GM10266 (cell line): ENCODE results near the gene HTR3A.
"Not testable (repeated sequence)": the region's sequence is repeated elsewhere in the genome, so short reads cannot be mapped to it uniquely, and the experiment has no call there.

Experiments
- DNase-seq: peaks from one replicate; pipeline ENCODE4 v3.0.0; 2012; ENCODE audit errors: extremely low spot score
- CTCF ChIP-seq: IDR thresholded peaks from 2 replicates; pipeline ENCODE4 v1.5.1; 2012; ENCODE audit warnings: mild to moderate bottlenecking, low read depth; ENCODE audit not compliant: control insufficient read depth, insufficient read depth; ENCODE audit errors: missing control alignments

The HTR3A gene

GRCh38 chr11:113937918-113938317 is 37.0 kb upstream of the HTR3A start:
- TF ChIP-seq CTCF, result no peak
- no peak for DNase-seq

GRCh38 chr11:113942256-113942655 is 32.7 kb upstream of the HTR3A start:
- no peak for TF ChIP-seq CTCF
- no peak for DNase-seq

- DNase-seq, result not testable (repeated sequence)
Observed at GRCh38 chr11:113946162-113946561, 28.7 kb upstream of the HTR3A start.

GRCh38 chr11:113947994-113948393 is 26.9 kb upstream of the HTR3A start:
- DNase-seq, result no peak
- no peak for TF ChIP-seq CTCF

GRCh38 chr11:113949891-113950290 is 25.0 kb upstream of the HTR3A start:
- no peak for TF ChIP-seq CTCF
- no peak for DNase-seq

GRCh38 chr11:113951537-113951936 is 23.4 kb upstream of the HTR3A start:
- no peak for DNase-seq
- no peak for TF ChIP-seq CTCF

- DNase-seq, result no peak
- TF ChIP-seq CTCF, result no peak
Observed at GRCh38 chr11:113952070-113952469, 22.8 kb upstream of the HTR3A start.

GRCh38 chr11:113952588-113952987 is 22.3 kb upstream of the HTR3A start:
- TF ChIP-seq CTCF, result no peak
- DNase-seq, result no peak
